ENCODE results near the gene BEND7.

BEND7 gene

GRCh38 chr10:13521026-13521425 lies 7.8 kb downstream of the BEND7 start:
- no peak for DNase-seq (ENCODE audit: low read depth in 2 of 2, low spot score in 1 of 2)

GRCh38 chr10:13520194-13520593 lies 8.6 kb downstream of the BEND7 start:
- DNase-seq (ENCODE audit: low read depth in 2 of 2, low spot score in 1 of 2): no peak

- no peak for DNase-seq (ENCODE audit: low read depth in 2 of 2, low spot score in 1 of 2)
These were observed 10.6 kb downstream of the BEND7 start for GRCh38 chr10:13518076-13518692.

GRCh38 chr10:13517675-13518074 lies 11.1 kb downstream of the BEND7 start:
- DNase-seq (ENCODE audit: low read depth in 2 of 2, low spot score in 1 of 2): no peak

GRCh38 chr10:13516176-13516575 lies 12.6 kb downstream of the BEND7 start:
- DNase-seq (ENCODE audit: low read depth in 2 of 2, low spot score in 1 of 2): no peak

GRCh38 chr10:13515467-13515866 lies 13.3 kb downstream of the BEND7 start:
- DNase-seq (ENCODE audit: low read depth in 2 of 2, low spot score in 1 of 2): no peak

- DNase-seq (ENCODE audit: low read depth in 2 of 2, low spot score in 1 of 2): no peak
These were observed 14.5 kb downstream of the BEND7 start for GRCh38 chr10:13514296-13514695.

GRCh38 chr10:13512564-13512963 lies 16.2 kb downstream of the BEND7 start:
- DNase-seq (ENCODE audit: low read depth in 2 of 2, low spot score in 1 of 2): no peak

GRCh38 chr10:13511409-13511808 lies 17.4 kb downstream of the BEND7 start:
- DNase-seq (ENCODE audit: low read depth in 2 of 2, low spot score in 1 of 2): no peak

GRCh38 chr10:13505052-13505680 lies 23.6 kb downstream of the BEND7 start:
- DNase-seq (ENCODE audit: low read depth in 2 of 2, low spot score in 1 of 2): no peak

GRCh38 chr10:13503745-13504463 lies 24.9 kb downstream of the BEND7 start:
- no peak for DNase-seq (ENCODE audit: low read depth in 2 of 2, low spot score in 1 of 2)

GRCh38 chr10:13502380-13502779 lies 26.4 kb downstream of the BEND7 start:
- no peak for DNase-seq (ENCODE audit: low read depth in 2 of 2, low spot score in 1 of 2)

- DNase-seq (ENCODE audit: low read depth in 2 of 2, low spot score in 1 of 2): no peak
These were observed 28.6 kb downstream of the BEND7 start for GRCh38 chr10:13500201-13500600.

GRCh38 chr10:13499150-13499549 lies 29.7 kb downstream of the BEND7 start:
- DNase-seq (ENCODE audit: low read depth in 2 of 2, low spot score in 1 of 2): no peak

- no peak for DNase-seq (ENCODE audit: low read depth in 2 of 2, low spot score in 1 of 2)
These were observed 31.9 kb downstream of the BEND7 start for GRCh38 chr10:13496931-13497330.

- DNase-seq (ENCODE audit: low read depth in 2 of 2, low spot score in 1 of 2): no peak
These were observed 32.6 kb downstream of the BEND7 start for GRCh38 chr10:13496164-13496563.

- no peak for DNase-seq (ENCODE audit: low read depth in 2 of 2, low spot score in 1 of 2)
These were observed 36.2 kb downstream of the BEND7 start for GRCh38 chr10:13492493-13493180.

GRCh38 chr10:13491747-13492360 lies 37.0 kb downstream of the BEND7 start:
- DNase-seq (ENCODE audit: low read depth in 2 of 2, low spot score in 1 of 2): no peak

- DNase-seq (ENCODE audit: low read depth in 2 of 2, low spot score in 1 of 2): no peak
These were observed 38.3 kb downstream of the BEND7 start for GRCh38 chr10:13490503-13490902.

GRCh38 chr10:13489035-13489599 lies 39.7 kb downstream of the BEND7 start:
- no peak for DNase-seq (ENCODE audit: low read depth in 2 of 2, low spot score in 1 of 2)

- no peak for DNase-seq (ENCODE audit: low read depth in 2 of 2, low spot score in 1 of 2)
These were observed 43.2 kb downstream of the BEND7 start for GRCh38 chr10:13485623-13486022.
